Small intestine (tissue), 7 donors: ENCODE data around the gene OBI1. TPM values are rescaled to one million over a fixed set of nuclear protein-coding genes. Genes with fewer than 3 reads are reported as not detected.

ENCODE experiments used
- DNase-seq, 2 donors: peaks; one replicate each; pipeline versions ENCODE4 v3.0.0 to v3.0.0-alpha.2; 2013
- FAIRE-seq: peaks from 2 replicates; lab custom pipeline; 2012; peaks lifted over from hg19 to GRCh38; lab: Jason Lieb, UNC
- H3K27ac ChIP-seq, 3 donors: one replicate each; pipeline ENCODE4 v1.5.1; 2013; ENCODE audit warnings: low read length in 2 of 3, mild to moderate bottlenecking in 2 of 3, control low read depth in 1 of 3, inconsistent platforms in 1 of 3, low read depth in 1 of 3, moderate library complexity in 1 of 3
- H3K27me3 ChIP-seq, 3 donors: one replicate each; pipeline ENCODE4 v1.6.1; 2013; ENCODE audit warnings: low read length in 3 of 3, inconsistent platforms in 1 of 3; ENCODE audit not compliant: control insufficient read depth in 3 of 3, insufficient read depth in 3 of 3
- H3K36me3 ChIP-seq, 3 donors: one replicate each; pipeline ENCODE4 v1.6.1; 2013; ENCODE audit warnings: low read length in 3 of 3, inconsistent platforms in 1 of 3, low read depth in 1 of 3, mild to moderate bottlenecking in 1 of 3, moderate library complexity in 1 of 3; ENCODE audit not compliant: control insufficient read depth in 3 of 3, insufficient read depth in 2 of 3
- H3K4me1 ChIP-seq, 3 donors: one replicate each; pipeline ENCODE4 v1.6.1; 2013; ENCODE audit warnings: low read length in 2 of 3, inconsistent platforms in 1 of 3, low read depth in 1 of 3, mild to moderate bottlenecking in 1 of 3, moderate library complexity in 1 of 3; ENCODE audit not compliant: control insufficient read depth in 3 of 3, insufficient read depth in 2 of 3
- H3K4me3 ChIP-seq, 3 donors: one replicate each; pipeline ENCODE4 v1.5.1; 2013; ENCODE audit warnings: low read length in 3 of 3, control low read depth in 1 of 3, inconsistent platforms in 1 of 3, low read depth in 1 of 3, mild to moderate bottlenecking in 1 of 3, moderate library complexity in 1 of 3
- H3K9me3 ChIP-seq, 2 donors: one replicate each; pipeline ENCODE4 v1.6.1; 2013; ENCODE audit warnings: low read depth in 1 of 2, low read length in 1 of 2; ENCODE audit not compliant: control insufficient read depth in 2 of 2, insufficient read depth in 1 of 2
- WGBS, 3 donors: extraction: QIAGEN DNeasy Blood & Tissue Kit; methylation state at CpG; one replicate each; pipeline ENCODE4 v1.1.7; 2013; 5-methylcytosine and 5-hydroxymethylcytosine counted together
- polyA plus RNA-seq, 4 donors: library from polyadenylated mRNA; stranded (reverse) in 3 of 4; unstranded in 1 of 4; fragments of 200-250 nt in 3 of 4; fragments of 120-200 nt in 1 of 4; gene quantifications; one replicate each; pipeline versions ENCODE4 v1.2.1 to v1.2.3, GENCODE V29; 2013
- donor health status: healthy with polysubstance abuse.
- donor health status: control.
- donor health status: control.
- donor health status: Bipolar disorder and iron deficiency.
- donor health status: healthy.

The OBI1 gene
- polyA plus RNA-seq, 4 donors: 2.2 to 15.3 (median 4.0) TPM

GRCh38 chr13:78604782-78605611 is 54.0 kb downstream of the OBI1 start:
- Histone ChIP-seq H3K9me3 (peaks cover 0 to 2% of the 10 kb centered on the region in 2 donors), H3K36me3 (no peaks in the 10 kb centered on the region), H3K4me3 (no peak overlapping the region), H3K27ac (no peak overlapping the region), H3K27me3 (peaks cover 4 to 96% (median 71%) of the 10 kb centered on the region in 3 donors), H3K4me1 (peaks cover 10 to 28% (median 18%) of the 10 kb centered on the region in 3 donors)
- WGBS, 3 donors: 4 to 9% (median 5%) methylated on average over 20 of the region's 20 CpGs
- FAIRE-seq (no peak), DNase-seq (peak; percentile 35 to 39)

GRCh38 chr13:78603240-78603957 is 55.6 kb downstream of the OBI1 start, which contains the start of gene POU4F1:
Gene POU4F1 (minus strand): TSS chr13:78603552. CDS start chr13:78603326, 226 bp downstream.
- peak; percentile 48 to 83 for DNase-seq
- 0 to 4% (median 1%) methylated on average over 55 to 80 of the region's 80 CpGs for WGBS, 3 donors
- H3K9me3 ChIP-seq: no peaks in the 10 kb centered on the region
- no peaks in the 10 kb centered on the region for H3K36me3 ChIP-seq
- FAIRE-seq: no peak
- H3K4me3 ChIP-seq: peak within 1 kb of the TSS in 2 of 3 donors; percentile 7 to 40
- H3K27ac ChIP-seq: no peak within 1 kb of the TSS
- H3K27me3 ChIP-seq: peaks cover 4 to 96% (median 68%) of the 10 kb centered on the region in 3 donors
- H3K4me1 ChIP-seq: peaks cover 8 to 18% (median 9%) of the 10 kb centered on the region in 3 donors

- Histone ChIP-seq H3K27me3 (peaks cover 4 to 91% (median 62%) of the 10 kb centered on the region in 3 donors), H3K4me3 (peak overlapping the region in 1 of 3 donors; percentile 40), H3K36me3 (no peaks in the 10 kb centered on the region), H3K4me1 (peaks cover 6 to 15% (median 7%) of the 10 kb centered on the region in 3 donors), H3K9me3 (no peaks in the 10 kb centered on the region), H3K27ac (no peak overlapping the region)
- no peak for FAIRE-seq
- 1 to 4% (median 2%) methylated on average over 44 to 51 of the region's 51 CpGs for WGBS, 3 donors
- DNase-seq: peak in 1 of 2 donors; percentile 50
These were observed 56.3 kb downstream of the OBI1 start for GRCh38 chr13:78602561-78603239.

GRCh38 chr13:78601874-78602560 is 56.9 kb downstream of the OBI1 start:
- H3K4me1 ChIP-seq: peaks cover 2 to 11% (median 7%) of the 10 kb centered on the region in 3 donors
- DNase-seq (no peak), FAIRE-seq (no peak)
- peaks cover 0 to 91% (median 60%) of the 10 kb centered on the region in 3 donors for H3K27me3 ChIP-seq
- H3K27ac ChIP-seq: no peak overlapping the region
- H3K9me3 ChIP-seq: no peaks in the 10 kb centered on the region
- WGBS, 3 donors: 1 to 2% (median 1%) methylated on average over 37 to 112 of the region's 112 CpGs
- H3K4me3 ChIP-seq: peak overlapping the region in 1 of 3 donors; percentile 40
- H3K36me3 ChIP-seq: no peaks in the 10 kb centered on the region

- H3K4me1 ChIP-seq: peaks cover 2 to 18% (median 7%) of the 10 kb centered on the region in 3 donors
- WGBS, 3 donors: 3% methylated on average over 52 to 58 of the region's 58 CpGs
- no peaks in the 10 kb centered on the region for H3K9me3 ChIP-seq
- H3K27me3 ChIP-seq: peaks cover 0 to 91% (median 60%) of the 10 kb centered on the region in 3 donors
- H3K27ac ChIP-seq: no peak overlapping the region
- FAIRE-seq: no peak
- no peaks in the 10 kb centered on the region for H3K36me3 ChIP-seq
- peak overlapping the region in 1 of 3 donors; percentile 40 for H3K4me3 ChIP-seq
- peak in 1 of 2 donors; percentile 55 for DNase-seq
These were observed 57.7 kb downstream of the OBI1 start for GRCh38 chr13:78601124-78601873.

GRCh38 chr13:78600280-78600883 is 58.6 kb downstream of the OBI1 start:
- no peak for FAIRE-seq
- H3K4me1 ChIP-seq: peaks cover 2 to 22% (median 11%) of the 10 kb centered on the region in 3 donors
- no peak overlapping the region for H3K4me3 ChIP-seq
- no peak overlapping the region for H3K27ac ChIP-seq
- no peaks in the 10 kb centered on the region for H3K36me3 ChIP-seq
- 14 to 20% (median 18%) methylated on average over 13 of the region's 13 CpGs for WGBS, 3 donors
- H3K27me3 ChIP-seq: peaks cover 0 to 91% (median 61%) of the 10 kb centered on the region in 3 donors
- no peaks in the 10 kb centered on the region for H3K9me3 ChIP-seq
- peak in 1 of 2 donors; percentile 24 for DNase-seq
